Natural killer cell (primary cell): Measurements from ENCODE around the gene ZNF580. TPM values are rescaled to one million over a fixed set of nuclear protein-coding genes. Genes with fewer than 3 reads are reported as not detected.

Experiments
- ATAC-seq, 3 donors: fragments of 150-1000 bp in 2 of 3; fragments of 200-7000 bp in 1 of 3; cut with Tn5 transposase; 1 replicate in 1 of 3; 2 replicates in 2 of 3; pipeline ENCODE4 v1.10.0; 2021; ENCODE audit warnings: mild to moderate bottlenecking in 2 of 3, moderate library complexity in 2 of 3
- DNase-seq, 2 donors: peaks; one replicate each; pipeline versions ENCODE4 v3.0.0 to v3.0.0-alpha.2; 2013 to 2021; ENCODE audit warnings: mixed read lengths in 1 of 2
- H3K27ac ChIP-seq: one replicate; pipeline ENCODE4 v1.5.1; 2013; ENCODE audit warnings: mild to moderate bottlenecking, low read length
- H3K27me3 ChIP-seq: one replicate; pipeline ENCODE4 v1.6.1; 2013; ENCODE audit warnings: low read length; ENCODE audit not compliant: control insufficient read depth, insufficient read depth
- H3K36me3 ChIP-seq: one replicate; pipeline ENCODE4 v1.6.1; 2013; ENCODE audit warnings: low read length; ENCODE audit not compliant: control insufficient read depth, insufficient read depth
- H3K4me1 ChIP-seq: one replicate; pipeline ENCODE4 v1.6.1; 2013; ENCODE audit warnings: low read length; ENCODE audit not compliant: control insufficient read depth, insufficient read depth
- H3K4me3 ChIP-seq: one replicate; pipeline ENCODE4 v1.5.1; 2013; ENCODE audit warnings: low read length
- H3K9me3 ChIP-seq: one replicate; pipeline ENCODE4 v1.6.1; 2013; ENCODE audit warnings: low read length; ENCODE audit not compliant: control insufficient read depth, insufficient read depth
- H3K27ac Mint-ChIP-seq, 2 donors: one replicate each; pipeline ENCODE4 v1.8.0; 2022; ENCODE audit warnings: mild to moderate bottlenecking in 2 of 2, mixed read lengths in 2 of 2, moderate library complexity in 1 of 2
- H3K27me3 Mint-ChIP-seq, 2 donors: one replicate each; pipeline ENCODE4 v1.8.0; 2022; ENCODE audit warnings: low read depth in 2 of 2, mixed read lengths in 2 of 2
- H3K36me3 Mint-ChIP-seq: one replicate; pipeline ENCODE4 v1.8.0; 2022; ENCODE audit warnings: mixed read lengths
- H3K4me1 Mint-ChIP-seq, 2 donors: one replicate each; pipeline ENCODE4 v1.8.0; 2022; ENCODE audit warnings: mixed read lengths in 2 of 2
- H3K4me3 Mint-ChIP-seq: one replicate; pipeline ENCODE4 v1.8.0; 2022; ENCODE audit warnings: mild to moderate bottlenecking, moderate library complexity, mixed read lengths
- H3K9me3 Mint-ChIP-seq, 2 donors: one replicate each; pipeline ENCODE4 v1.8.0; 2022; ENCODE audit warnings: mixed read lengths in 2 of 2
- WGBS: methylation state at CpG from one replicate; pipeline ENCODE4 v1.1.7; 2013; ENCODE audit warnings: missing lambda C conversion rate; ENCODE audit not compliant: insufficient coverage; 5-methylcytosine and 5-hydroxymethylcytosine counted together
- intact Hi-C: fragments of 100-400 bp; cut with micrococcal nuclease; formaldehyde crosslinking; loops from one replicate; pipeline ENCODE4 v1.14.2; 2022
- total RNA-seq, 4 donors: library from RNA; stranded (reverse); fragments of 120-200 nt in 1 of 4; gene quantifications; one replicate each; pipeline versions ENCODE4 v1.2.3 to v1.2.4, GENCODE V29; 2013 to 2022
- TF ChIP-seq, protein P1 (sequence below): fragments of 200-600 bp; IDR thresholded peaks from one replicate; pipeline ENCODE4 v1.8.0; 2022; ENCODE audit warnings: antibody characterized with exemption

ZNF580 gene
- total RNA-seq, 3 donors from 2014 or later (not counting 1 experiment from before 2014, with no cell fraction given): 38.0 to 46.0 (median 40.0) TPM

GRCh38 chr19:55656552-55656951, 15.8 kb downstream of the ZNF580 start:
- H3K9me3 Mint-ChIP-seq: no peaks in the 10 kb centered on the region
- ATAC-seq (no peak), DNase-seq (no peak)
- H3K36me3 Mint-ChIP-seq: peaks cover under 1% of the 10 kb centered on the region
- WGBS: 50% methylated on average over 7 of the region's 7 CpGs
- no peak overlapping the region for H3K4me3 ChIP-seq
- peak overlapping the region; percentile 99 to 100 for H3K27ac Mint-ChIP-seq
- no peaks in the 10 kb centered on the region for H3K9me3 ChIP-seq
- peaks cover 59% of the 10 kb centered on the region for H3K4me1 ChIP-seq
- H3K36me3 ChIP-seq: peaks cover 29% of the 10 kb centered on the region
- peak overlapping the region; percentile 100 for H3K4me3 Mint-ChIP-seq
- intact Hi-C loops: loop anchor here (10.0 kb wide), 2 partner anchors 658 to 1462 kb away; partner anchors contain the start of genes TSEN34 and ZSCAN5A
- H3K4me1 Mint-ChIP-seq: peaks cover 48 to 64% of the 10 kb centered on the region in 2 donors
- TF ChIP-seq, protein P1, sequence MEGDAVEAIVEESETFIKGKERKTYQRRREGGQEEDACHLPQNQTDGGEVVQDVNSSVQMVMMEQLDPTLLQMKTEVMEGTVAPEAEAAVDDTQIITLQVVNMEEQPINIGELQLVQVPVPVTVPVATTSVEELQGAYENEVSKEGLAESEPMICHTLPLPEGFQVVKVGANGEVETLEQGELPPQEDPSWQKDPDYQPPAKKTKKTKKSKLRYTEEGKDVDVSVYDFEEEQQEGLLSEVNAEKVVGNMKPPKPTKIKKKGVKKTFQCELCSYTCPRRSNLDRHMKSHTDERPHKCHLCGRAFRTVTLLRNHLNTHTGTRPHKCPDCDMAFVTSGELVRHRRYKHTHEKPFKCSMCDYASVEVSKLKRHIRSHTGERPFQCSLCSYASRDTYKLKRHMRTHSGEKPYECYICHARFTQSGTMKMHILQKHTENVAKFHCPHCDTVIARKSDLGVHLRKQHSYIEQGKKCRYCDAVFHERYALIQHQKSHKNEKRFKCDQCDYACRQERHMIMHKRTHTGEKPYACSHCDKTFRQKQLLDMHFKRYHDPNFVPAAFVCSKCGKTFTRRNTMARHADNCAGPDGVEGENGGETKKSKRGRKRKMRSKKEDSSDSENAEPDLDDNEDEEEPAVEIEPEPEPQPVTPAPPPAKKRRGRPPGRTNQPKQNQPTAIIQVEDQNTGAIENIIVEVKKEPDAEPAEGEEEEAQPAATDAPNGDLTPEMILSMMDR: no peak
- no peaks in the 10 kb centered on the region for H3K27me3 ChIP-seq
- no peaks in the 10 kb centered on the region for H3K27me3 Mint-ChIP-seq
- no peak overlapping the region for H3K27ac ChIP-seq

- intact Hi-C loops: loop anchor here (10.0 kb wide), 2 partner anchors 658 to 1462 kb away; partner anchors contain the start of genes TSEN34 and ZSCAN5A
- H3K4me3 Mint-ChIP-seq: peak overlapping the region; percentile 100
- 41% methylated on average over 18 of the region's 18 CpGs for WGBS
- H3K4me1 Mint-ChIP-seq: peaks cover 54 to 68% of the 10 kb centered on the region in 2 donors
- no peak for ATAC-seq
- no peak overlapping the region for H3K27ac ChIP-seq
- H3K9me3 Mint-ChIP-seq: no peaks in the 10 kb centered on the region
- H3K27me3 ChIP-seq: no peaks in the 10 kb centered on the region
- peaks cover 6% of the 10 kb centered on the region for H3K36me3 Mint-ChIP-seq
- DNase-seq: peak in 1 of 2 donors; percentile 45
- H3K36me3 ChIP-seq: peaks cover 35% of the 10 kb centered on the region
- H3K27me3 Mint-ChIP-seq: no peaks in the 10 kb centered on the region
- H3K9me3 ChIP-seq: no peaks in the 10 kb centered on the region
- no peak overlapping the region for H3K4me3 ChIP-seq
- TF ChIP-seq, protein P1: no peak
- peak overlapping the region; percentile 99 to 100 for H3K27ac Mint-ChIP-seq
- H3K4me1 ChIP-seq: peaks cover 59% of the 10 kb centered on the region
Measured at GRCh38 chr19:55656988-55657747, 16.4 kb downstream of the ZNF580 start.

- ATAC-seq (no peak), DNase-seq (no peak)
- Mint-ChIP-seq H3K4me3 (no peak overlapping the region), H3K4me1 (peaks cover 53 to 76% of the 10 kb centered on the region in 2 donors), H3K36me3 (peaks cover 8% of the 10 kb centered on the region), H3K27me3 (no peaks in the 10 kb centered on the region), H3K27ac (peak overlapping the region; percentile 64 to 99), H3K9me3 (no peaks in the 10 kb centered on the region)
- H3K27me3 ChIP-seq: no peaks in the 10 kb centered on the region
- H3K4me1 ChIP-seq: peaks cover 52% of the 10 kb centered on the region
- no peak overlapping the region for H3K27ac ChIP-seq
- intact Hi-C loops: loop anchor here (10.0 kb wide), 2 partner anchors 656 to 1464 kb away; partner anchors contain the start of genes TSEN34 and ZSCAN5A
- peaks cover 51% of the 10 kb centered on the region for H3K36me3 ChIP-seq
- TF ChIP-seq, protein P1: no peak
- 96% methylated on average over 37 of the region's 37 CpGs for WGBS
- no peaks in the 10 kb centered on the region for H3K9me3 ChIP-seq
- H3K4me3 ChIP-seq: no peak overlapping the region
Measured at GRCh38 chr19:55658846-55659459, 18.2 kb downstream of the ZNF580 start.
